Transverse colon (tissue), 4 donors: ENCODE results near the gene AMOTL1. TPM values are rescaled to one million over a fixed set of nuclear protein-coding genes. Genes with fewer than 3 reads are reported as not detected.
A peak's percentile ranks its signal among the peaks of the same experiment; 100 is the strongest.

Source experiments
- DNase-seq: peaks from one replicate; pipeline ENCODE4 v3.0.0-alpha.2; 2019
- H3K27ac ChIP-seq, 4 donors: fragments of 200-600 bp; sonication (generic); 2 replicates each; pipeline ENCODE4 v1.5.1; 2016 to 2018; ENCODE audit warnings: inconsistent platforms in 4 of 4
- H3K27me3 ChIP-seq: fragments of 200-600 bp; sonication (generic); 2 replicates; pipeline ENCODE4 v1.5.1; 2017; ENCODE audit warnings: inconsistent platforms
- H3K36me3 ChIP-seq, 4 donors: fragments of 200-600 bp; sonication (generic); 2 replicates each; pipeline ENCODE4 v1.5.1; 2017 to 2019; ENCODE audit warnings: inconsistent platforms in 4 of 4
- H3K4me1 ChIP-seq, 4 donors: fragments of 200-600 bp; sonication (generic); 2 replicates each; pipeline ENCODE4 v1.5.1; 2017 to 2020; ENCODE audit warnings: inconsistent platforms in 4 of 4
- H3K4me3 ChIP-seq, 4 donors: fragments of 200-600 bp; sonication (generic); 1 replicate in 1 of 4; 2 replicates in 3 of 4; pipeline versions ENCODE4 v1.5.1 to v1.6.1; 2017 to 2019; ENCODE audit warnings: inconsistent platforms in 4 of 4
- H3K9me3 ChIP-seq, 2 donors: fragments of 200-600 bp; sonication (generic); 2 replicates each; pipeline ENCODE4 v1.5.1; 2017 to 2019; ENCODE audit warnings: inconsistent platforms in 2 of 2
- EP300 ChIP-seq: sonication (generic); formaldehyde crosslinking; IDR thresholded peaks from one replicate; pipeline ENCODE4 v1.6.1; 2017; ENCODE audit warnings: antibody characterized with exemption, low read depth
- POLR2A ChIP-seq: fragments of 450-650 bp; IDR thresholded peaks from one replicate; pipeline ENCODE4 v1.6.1; 2016; ENCODE audit warnings: antibody characterized with exemption, mild to moderate bottlenecking, moderate library complexity
- POLR2AphosphoS5 ChIP-seq, 3 donors: sonication (generic); formaldehyde crosslinking; IDR thresholded peaks; one replicate each; pipeline ENCODE4 v1.6.1; 2016; ENCODE audit warnings: antibody characterized with exemption in 3 of 3
- WGBS, 2 donors: methylation state at CpG; one replicate each; pipeline ENCODE4 v1.1.5; 2018; ENCODE audit warnings: low coverage in 1 of 2; 5-methylcytosine and 5-hydroxymethylcytosine counted together
- in situ Hi-C, 4 donors: fragments of 200-750 bp; cut with MboI; loops; one replicate each; pipeline versions ENCODE4 v1.15.0 to v1.15.1; 2017; ENCODE audit warnings: low sequenced_read_pairs in 3 of 4, low pct_ligation_motif_present in 1 of 4, low pct_unique_long_range_greater_than_20kb in 1 of 4
- intact Hi-C: fragments of 100-400 bp; cut with DNase I; formaldehyde crosslinking; loops from one replicate; pipeline ENCODE4 v1.15.1; 2023; ENCODE audit warnings: low total_unique reads
- total RNA-seq, 4 donors: library from RNA; depleted of rRNA; stranded (reverse); fragments of >200 nt; gene quantifications; one replicate each; pipeline ENCODE4 v1.1.0, GENCODE V29; 2016
- TF ChIP-seq, protein P1 (sequence below), 5 experiments: fragments of 200-600 bp in 3 of 5; fragments of 450-650 bp in 2 of 5; sonication (generic) in 3 of 5; IDR thresholded peaks; 1 replicate in 2 of 5; 2 replicates in 3 of 5; pipeline ENCODE4 v1.5.1; 2016 to 2017; ENCODE audit warnings: antibody characterized with exemption in 5 of 5, inconsistent platforms in 3 of 5, mild to moderate bottlenecking in 2 of 5, moderate library complexity in 1 of 5

Gene AMOTL1
- total RNA-seq, 4 donors from 2014 or later: 14.3 to 23.9 (median 16.8) TPM

GRCh38 chr11:94869186-94869585, 101.0 kb downstream of the AMOTL1 start:
- WGBS, 2 donors: 93% methylated on average over 9 of the region's 10 CpGs; no CpG with 5 or more reads in 1 of the 2 donors
- H3K4me3 ChIP-seq: no peak overlapping the region
- intact Hi-C loops: no loop called here
- H3K36me3 ChIP-seq: peaks cover 0 to 5% (median 0%) of the 10 kb centered on the region in 4 donors
- H3K4me1 ChIP-seq: no peaks in the 10 kb centered on the region
- no peak overlapping the region for H3K27ac ChIP-seq
- H3K9me3 ChIP-seq: no peaks in the 10 kb centered on the region
- no peaks in the 10 kb centered on the region for H3K27me3 ChIP-seq
- TF ChIP-seq, protein P1, sequence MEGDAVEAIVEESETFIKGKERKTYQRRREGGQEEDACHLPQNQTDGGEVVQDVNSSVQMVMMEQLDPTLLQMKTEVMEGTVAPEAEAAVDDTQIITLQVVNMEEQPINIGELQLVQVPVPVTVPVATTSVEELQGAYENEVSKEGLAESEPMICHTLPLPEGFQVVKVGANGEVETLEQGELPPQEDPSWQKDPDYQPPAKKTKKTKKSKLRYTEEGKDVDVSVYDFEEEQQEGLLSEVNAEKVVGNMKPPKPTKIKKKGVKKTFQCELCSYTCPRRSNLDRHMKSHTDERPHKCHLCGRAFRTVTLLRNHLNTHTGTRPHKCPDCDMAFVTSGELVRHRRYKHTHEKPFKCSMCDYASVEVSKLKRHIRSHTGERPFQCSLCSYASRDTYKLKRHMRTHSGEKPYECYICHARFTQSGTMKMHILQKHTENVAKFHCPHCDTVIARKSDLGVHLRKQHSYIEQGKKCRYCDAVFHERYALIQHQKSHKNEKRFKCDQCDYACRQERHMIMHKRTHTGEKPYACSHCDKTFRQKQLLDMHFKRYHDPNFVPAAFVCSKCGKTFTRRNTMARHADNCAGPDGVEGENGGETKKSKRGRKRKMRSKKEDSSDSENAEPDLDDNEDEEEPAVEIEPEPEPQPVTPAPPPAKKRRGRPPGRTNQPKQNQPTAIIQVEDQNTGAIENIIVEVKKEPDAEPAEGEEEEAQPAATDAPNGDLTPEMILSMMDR (IDR thresholded peaks at IDR 0.05): no peak
- no peak for TF ChIP-seq EP300
- no peak for DNase-seq
- in situ Hi-C loops: no loop called here

DNA sequence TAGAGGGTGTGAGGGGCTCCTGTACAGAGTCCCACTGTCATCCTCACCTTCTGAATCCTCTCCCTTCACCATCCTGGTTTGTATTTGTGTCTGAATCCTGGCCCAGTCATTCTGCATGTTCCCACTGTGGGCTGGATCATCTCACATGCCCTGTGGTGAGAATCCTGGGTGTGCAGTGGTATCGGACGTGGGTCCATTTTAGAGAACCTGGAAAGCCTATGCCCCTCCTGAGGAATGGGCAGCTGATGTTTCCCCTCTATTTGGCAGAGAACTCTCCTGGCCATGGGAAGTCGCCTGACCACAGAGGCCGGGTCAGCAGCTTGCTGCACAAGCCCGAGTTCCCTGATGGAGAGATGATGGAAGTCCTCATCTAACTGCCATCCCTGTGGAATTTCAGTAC, 102.3 kb downstream of the AMOTL1 start:
- TF ChIP-seq EP300: no peak
- 65 to 90% methylated on average over 4 to 5 of the region's 5 CpGs for WGBS, 2 donors
- DNase-seq: no peak
- in situ Hi-C loops: no loop called here
- no peaks in the 10 kb centered on the region for H3K4me1 ChIP-seq
- H3K27ac ChIP-seq: no peak overlapping the region
- H3K27me3 ChIP-seq: no peaks in the 10 kb centered on the region
- intact Hi-C loops: no loop called here
- no peak overlapping the region for H3K4me3 ChIP-seq
- H3K9me3 ChIP-seq: no peaks in the 10 kb centered on the region
- peaks cover 0 to 5% (median 0%) of the 10 kb centered on the region in 4 donors for H3K36me3 ChIP-seq

DNA sequence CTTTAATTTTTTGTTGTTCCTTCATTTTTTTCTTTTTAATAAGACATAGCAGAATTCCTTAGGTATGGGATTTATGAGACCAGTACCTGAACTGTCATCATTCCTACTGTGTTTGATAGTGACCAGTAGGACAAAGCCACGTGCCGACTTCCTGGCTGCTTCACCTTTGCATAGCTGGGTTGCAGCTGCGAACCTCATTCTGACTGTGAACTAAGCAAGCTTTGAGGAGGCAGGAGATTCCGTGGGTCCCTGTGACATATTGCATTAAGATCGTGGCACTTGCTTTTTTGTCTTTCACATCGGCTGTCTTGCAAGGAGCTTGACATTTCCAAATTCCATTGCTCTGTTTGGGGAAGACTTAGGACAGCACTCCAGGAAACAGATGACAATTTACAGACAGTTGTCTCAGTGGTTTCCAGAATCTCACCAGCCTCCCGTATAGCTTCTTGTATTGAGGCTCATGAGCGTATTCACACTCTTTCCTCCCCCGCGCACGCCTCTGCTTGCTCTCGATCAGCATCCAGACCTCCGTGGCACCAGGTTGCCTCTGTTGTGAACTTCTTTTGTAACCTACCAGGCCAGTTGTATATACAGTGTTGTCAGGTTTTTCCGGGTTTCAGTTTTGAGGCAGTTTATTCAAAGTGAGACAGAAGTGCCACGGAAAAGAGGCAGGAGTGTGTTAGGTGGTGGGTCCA, 103.5 kb downstream of the AMOTL1 start:
- Histone ChIP-seq H3K4me1 (peaks cover 0 to 8% (median 6%) of the 10 kb centered on the region in 4 donors), H3K27me3 (no peaks in the 10 kb centered on the region), H3K27ac (no peak overlapping the region), H3K9me3 (no peaks in the 10 kb centered on the region), H3K36me3 (no peaks in the 10 kb centered on the region), H3K4me3 (no peak overlapping the region)
- no peak for TF ChIP-seq POLR2AphosphoS5 (IDR thresholded peaks at IDR 0.05)
- no peak for TF ChIP-seq POLR2A
- intact Hi-C loops: no loop called here
- WGBS, 2 donors: 77 to 83% methylated on average over 15 of the region's 15 CpGs
- in situ Hi-C loops: no loop called here
- no peak for DNase-seq

- in situ Hi-C loops (no loop called here), intact Hi-C loops (no loop called here)
- Histone ChIP-seq H3K27me3 (no peaks in the 10 kb centered on the region), H3K4me3 (no peak overlapping the region), H3K27ac (no peak overlapping the region), H3K9me3 (no peaks in the 10 kb centered on the region), H3K36me3 (no peaks in the 10 kb centered on the region), H3K4me1 (peaks cover 5 to 15% (median 12%) of the 10 kb centered on the region in 4 donors)
- TF ChIP-seq POLR2A (no peak), EP300 (no peak), POLR2AphosphoS5 (IDR thresholded peaks at IDR 0.05) (no peak)
- TF ChIP-seq, protein P1 (IDR thresholded peaks at IDR 0.05): no peak
- 83% methylated on average over 5 of the region's 5 CpGs; no CpG with 5 or more reads in 1 of the 2 donors for WGBS, 2 donors
- no peak for DNase-seq
Measured at GRCh38 chr11:94873916-94874540, 105.9 kb downstream of the AMOTL1 start.

DNA sequence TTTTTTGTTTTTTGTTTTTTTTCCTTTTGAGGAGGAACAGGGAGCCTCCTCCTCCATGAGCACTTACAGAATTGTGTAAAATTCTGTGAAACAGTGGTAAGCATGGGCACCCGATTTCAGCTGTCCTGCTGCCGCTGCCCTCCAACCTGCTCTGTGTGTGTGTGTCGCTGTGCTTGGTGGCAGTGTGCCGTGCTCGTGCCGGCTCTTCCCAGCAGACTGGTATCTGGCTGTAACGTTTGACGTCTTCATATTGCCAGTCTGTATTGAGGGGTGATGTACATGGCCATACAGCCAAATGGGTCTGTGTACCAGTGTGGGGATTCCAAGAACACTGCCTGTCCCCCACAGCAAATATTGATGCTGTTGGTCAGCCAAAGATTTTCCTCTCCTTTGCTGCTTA, 108.1 kb downstream of the AMOTL1 start:
- no peaks in the 10 kb centered on the region for H3K9me3 ChIP-seq
- intact Hi-C loops (no loop called here), in situ Hi-C loops (loop anchor here in 1 of 4 donors (25.0 kb wide), 1 partner anchor 239 kb away; no protein-coding TSS in a partner anchor)
- TF ChIP-seq POLR2AphosphoS5 (IDR thresholded peaks at IDR 0.05) (no peak), EP300 (no peak), POLR2A (no peak)
- TF ChIP-seq, protein P1 (IDR thresholded peaks at IDR 0.05): no peak
- H3K27ac ChIP-seq: peak overlapping the region; percentile 52 to 80 (median 67)
- H3K36me3 ChIP-seq: no peaks in the 10 kb centered on the region
- no peak for DNase-seq
- WGBS, 2 donors: 77 to 91% methylated on average over 5 to 8 of the region's 8 CpGs
- H3K27me3 ChIP-seq: no peaks in the 10 kb centered on the region
- H3K4me1 ChIP-seq: peaks cover 5 to 15% (median 12%) of the 10 kb centered on the region in 4 donors
- no peak overlapping the region for H3K4me3 ChIP-seq
